H1 (cell line): ENCODE data around the gene WDR37.

ENCODE experiments used
- JUN ChIP-seq: IDR thresholded peaks from 2 replicates; pipeline ENCODE4 v1.6.1; 2011; ENCODE audit warnings: low read depth, mild to moderate bottlenecking, improper control_type of control experiment, low read length
- NRF1 ChIP-seq: IDR thresholded peaks from 2 replicates; pipeline ENCODE4 v1.6.1; 2011; ENCODE audit warnings: mild to moderate bottlenecking, low read depth, low read length, improper control_type of control experiment
- POLR2AphosphoS5 ChIP-seq: IDR thresholded peaks from 2 replicates; pipeline ENCODE4 v1.6.1; 2011; ENCODE audit warnings: low read depth, low read length
- YY1 ChIP-seq: IDR thresholded peaks from 2 replicates; pipeline ENCODE4 v1.6.1; 2011; ENCODE audit warnings: low read depth, mild to moderate bottlenecking, low read length
- TF ChIP-seq, protein P1 (sequence below): IDR thresholded peaks from 2 replicates; pipeline ENCODE4 v1.6.1; 2011; ENCODE audit warnings: low read depth, mild to moderate bottlenecking, low read length; ENCODE audit not compliant: insufficient read depth
- TF ChIP-seq, protein P2 (sequence below), 3 experiments: IDR thresholded peaks; 1 replicate in 2 of 3; 2 replicates in 1 of 3; pipeline versions ENCODE4 v1.5.1 to v1.6.1; 2011; ENCODE audit warnings: low read length in 3 of 3, mild to moderate bottlenecking in 3 of 3, inconsistent platforms in 2 of 3, low read depth in 1 of 3, moderate library complexity in 1 of 3; ENCODE audit not compliant: insufficient read depth in 1 of 3; ENCODE audit errors: control extremely low read depth in 1 of 3

DNA sequence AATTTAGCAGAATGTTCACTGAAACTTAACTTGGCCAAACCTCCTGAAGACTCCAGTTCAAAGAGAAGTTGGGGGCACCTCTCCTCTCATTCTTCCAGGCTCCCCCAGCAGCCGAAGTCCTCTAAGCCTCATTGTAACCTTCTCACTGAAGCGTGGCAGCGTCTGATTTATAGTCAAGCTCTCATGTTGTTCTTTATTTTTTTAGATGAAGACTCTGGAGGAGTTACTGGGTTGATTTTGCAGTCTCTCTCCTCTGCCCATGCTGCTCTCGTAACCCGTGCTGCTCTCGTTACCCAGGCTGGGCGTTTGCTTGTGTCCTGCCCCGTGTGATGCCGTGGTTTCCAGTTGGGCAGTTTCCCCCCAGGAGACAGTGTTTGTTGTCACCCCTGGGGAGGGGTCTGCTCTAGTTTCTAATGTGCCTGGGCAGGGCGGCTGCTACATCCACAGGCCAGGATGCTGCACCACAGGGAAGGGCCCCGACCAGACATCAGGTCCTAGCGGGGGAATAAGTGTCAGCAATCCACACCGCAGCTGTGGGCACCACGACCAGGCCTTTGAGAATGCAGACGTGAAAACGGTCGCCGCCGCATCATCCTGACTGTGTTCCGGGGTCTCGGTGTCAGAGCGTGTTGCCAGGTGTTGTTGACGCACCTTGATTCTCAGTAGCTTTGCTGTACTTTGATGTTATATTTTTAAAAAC lies 65.2 kb downstream of the WDR37 start:
- TF ChIP-seq, protein P1, sequence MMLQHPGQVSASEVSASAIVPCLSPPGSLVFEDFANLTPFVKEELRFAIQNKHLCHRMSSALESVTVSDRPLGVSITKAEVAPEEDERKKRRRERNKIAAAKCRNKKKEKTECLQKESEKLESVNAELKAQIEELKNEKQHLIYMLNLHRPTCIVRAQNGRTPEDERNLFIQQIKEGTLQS = no peak
- TF ChIP-seq, protein P2, sequence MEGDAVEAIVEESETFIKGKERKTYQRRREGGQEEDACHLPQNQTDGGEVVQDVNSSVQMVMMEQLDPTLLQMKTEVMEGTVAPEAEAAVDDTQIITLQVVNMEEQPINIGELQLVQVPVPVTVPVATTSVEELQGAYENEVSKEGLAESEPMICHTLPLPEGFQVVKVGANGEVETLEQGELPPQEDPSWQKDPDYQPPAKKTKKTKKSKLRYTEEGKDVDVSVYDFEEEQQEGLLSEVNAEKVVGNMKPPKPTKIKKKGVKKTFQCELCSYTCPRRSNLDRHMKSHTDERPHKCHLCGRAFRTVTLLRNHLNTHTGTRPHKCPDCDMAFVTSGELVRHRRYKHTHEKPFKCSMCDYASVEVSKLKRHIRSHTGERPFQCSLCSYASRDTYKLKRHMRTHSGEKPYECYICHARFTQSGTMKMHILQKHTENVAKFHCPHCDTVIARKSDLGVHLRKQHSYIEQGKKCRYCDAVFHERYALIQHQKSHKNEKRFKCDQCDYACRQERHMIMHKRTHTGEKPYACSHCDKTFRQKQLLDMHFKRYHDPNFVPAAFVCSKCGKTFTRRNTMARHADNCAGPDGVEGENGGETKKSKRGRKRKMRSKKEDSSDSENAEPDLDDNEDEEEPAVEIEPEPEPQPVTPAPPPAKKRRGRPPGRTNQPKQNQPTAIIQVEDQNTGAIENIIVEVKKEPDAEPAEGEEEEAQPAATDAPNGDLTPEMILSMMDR (IDR thresholded peaks at IDR 0.05; ENCODE audit: control extremely low read depth in 1 of 3, insufficient read depth in 1 of 3, low read depth in 1 of 3, low read length in 3 of 3) = no peak
- TF ChIP-seq NRF1 (no peak), POLR2AphosphoS5 (no peak), YY1 (no peak), JUN (no peak)
